Transverse colon (tissue), 4 donors: ENCODE measurements around the gene CREB5.
A peak's percentile ranks its signal among the peaks of the same experiment; 100 is the strongest.

ENCODE experiments used
- CTCF ChIP-seq, 5 experiments: fragments of 200-600 bp in 3 of 5; fragments of 450-650 bp in 2 of 5; sonication (generic) in 3 of 5; IDR thresholded peaks; 1 replicate in 2 of 5; 2 replicates in 3 of 5; pipeline ENCODE4 v1.5.1; 2016 to 2017; ENCODE audit warnings: antibody characterized with exemption in 5 of 5, inconsistent platforms in 3 of 5, mild to moderate bottlenecking in 2 of 5, moderate library complexity in 1 of 5
- EP300 ChIP-seq: sonication (generic); formaldehyde crosslinking; IDR thresholded peaks from one replicate; pipeline ENCODE4 v1.6.1; 2017; ENCODE audit warnings: antibody characterized with exemption, low read depth
- POLR2A ChIP-seq: fragments of 450-650 bp; IDR thresholded peaks from one replicate; pipeline ENCODE4 v1.6.1; 2016; ENCODE audit warnings: antibody characterized with exemption, mild to moderate bottlenecking, moderate library complexity
- POLR2AphosphoS5 ChIP-seq, 3 donors: sonication (generic); formaldehyde crosslinking; IDR thresholded peaks; one replicate each; pipeline ENCODE4 v1.6.1; 2016; ENCODE audit warnings: antibody characterized with exemption in 3 of 3

GRCh38 chr7:28408960-28409715, 3.2 kb upstream of the CREB5 start:
- TF ChIP-seq CTCF (IDR thresholded peaks at IDR 0.05): no peak
- peak; percentile 48 for TF ChIP-seq POLR2A
- TF ChIP-seq POLR2AphosphoS5 (IDR thresholded peaks at IDR 0.05): peak; percentile 73 to 85 (median 84)
- no peak for TF ChIP-seq EP300
